PC-3 (cell line): Measurements from ENCODE around the gene KLK4. TPM values are rescaled to one million over a fixed set of nuclear protein-coding genes. Genes with fewer than 3 reads are reported as not detected.

Source experiments
- ATAC-seq: fragments of 200-7000 bp; cut with Tn5 transposase; 2 replicates; pipeline ENCODE4 v1.9.1; 2020; ENCODE audit warnings: mild to moderate bottlenecking, moderate library complexity
- BruUV-seq: library from RNA; stranded (reverse); fragments of 400-500 nt; replicated peaks from 2 replicates; lab custom pipeline; 2021; lab: Mats Ljungman, UMichigan
- CTCF ChIA-PET: fragments of 300-600 bp; sonication (Branson Sonifier 250); formaldehyde crosslinking; loops from one replicate; lab custom pipeline; 2022; ENCODE audit warnings: antibody characterized with exemption; lab: Charles Lee
- POLR2A ChIA-PET: fragments of 300-600 bp; sonication (Branson Sonifier 250); formaldehyde crosslinking; loops from one replicate; lab custom pipeline; 2022; ENCODE audit warnings: antibody characterized with exemption; ENCODE audit not compliant: unreplicated experiment; lab: Charles Lee
- DNase-seq: peaks from one replicate; pipeline ENCODE4 v3.0.0-alpha.2; 2015
- H2AFZ ChIP-seq: fragments of 300-600 bp; sonication (generic); 2 replicates; pipeline ENCODE4 v1.6.0; 2016; ENCODE audit warnings: antibody characterized with exemption, low read length
- H3F3A ChIP-seq: fragments of 300-600 bp; sonication (generic); one replicate; pipeline ENCODE4 v1.6.0; 2017; ENCODE audit warnings: antibody characterized with exemption, low read length, control low read depth, mild to moderate bottlenecking; ENCODE audit not compliant: unreplicated experiment
- H3K27ac ChIP-seq: fragments of 300-600 bp; sonication (generic); 2 replicates; pipeline ENCODE4 v1.5.1; 2016; ENCODE audit warnings: mild to moderate bottlenecking, low read length
- H3K27me3 ChIP-seq: fragments of 300-600 bp; sonication (generic); 2 replicates; pipeline ENCODE4 v1.6.1; 2016; ENCODE audit warnings: low read length, mixed read lengths
- H3K36me3 ChIP-seq: fragments of 300-600 bp; sonication (generic); 2 replicates; pipeline ENCODE4 v1.6.1; 2016; ENCODE audit warnings: low read depth, mixed run types, low read length, mixed read lengths
- H3K4me1 ChIP-seq: fragments of 300-600 bp; sonication (generic); 2 replicates; pipeline ENCODE4 v1.5.1; 2016; ENCODE audit warnings: low read length; ENCODE audit not compliant: insufficient read depth
- H3K4me2 ChIP-seq: fragments of 300-600 bp; sonication (generic); 2 replicates; pipeline ENCODE4 v1.6.0; 2016; ENCODE audit warnings: low read length
- H3K4me3 ChIP-seq: fragments of 300-600 bp; sonication (generic); 2 replicates; pipeline ENCODE4 v1.5.1; 2016; ENCODE audit warnings: mild to moderate bottlenecking, low read length, mixed read lengths
- H3K79me2 ChIP-seq: fragments of 300-600 bp; sonication (generic); 2 replicates; pipeline ENCODE4 v1.6.1; 2017; ENCODE audit warnings: low read length, mixed read lengths
- H3K9ac ChIP-seq: fragments of 300-600 bp; sonication (generic); 2 replicates; pipeline ENCODE4 v1.6.0; 2016; ENCODE audit warnings: mild to moderate bottlenecking, low read length
- H3K9me2 ChIP-seq: fragments of 300-600 bp; sonication (generic); replicated peaks from 2 replicates; pipeline ENCODE4 v1.6.1; 2016; ENCODE audit warnings: mixed run types, low read length, mixed read lengths
- H3K9me3 ChIP-seq: fragments of 300-600 bp; sonication (generic); 2 replicates; pipeline ENCODE4 v1.6.1; 2016; ENCODE audit warnings: low read length, mixed read lengths
- H4K20me1 ChIP-seq: fragments of 300-600 bp; sonication (generic); 2 replicates; pipeline ENCODE4 v1.6.1; 2016; ENCODE audit warnings: low read length, mixed read lengths
- CTCF ChIP-seq: fragments of 300-600 bp; sonication (generic); conservative IDR thresholded peaks from 2 replicates; pipeline ENCODE4 v1.5.1; 2017; ENCODE audit warnings: antibody characterized with exemption, low read depth, mild to moderate bottlenecking, low read length
- EZH2 ChIP-seq: fragments of 300-600 bp; sonication (generic); IDR thresholded peaks from one replicate; pipeline ENCODE4 v1.6.1; 2017; ENCODE audit warnings: antibody characterized with exemption, mild to moderate bottlenecking, low read length; ENCODE audit not compliant: unreplicated experiment
- EZH2phosphoT487 ChIP-seq: fragments of 300-600 bp; sonication (generic); IDR thresholded peaks from 2 replicates; pipeline ENCODE4 v1.6.1; 2018; ENCODE audit warnings: mild to moderate bottlenecking, antibody characterized with exemption, low read length, borderline replicate concordance
- intact Hi-C: fragments of 100-400 bp; cut with micrococcal nuclease; formaldehyde crosslinking; loops from 2 replicates; pipeline ENCODE4 v1.9.0; 2023
- total RNA-seq: library from RNA; depleted of rRNA; stranded (reverse); fragments of >200 nt; gene quantifications from 2 replicates; pipeline ENCODE4 v1.2.3, GENCODE V29; 2014

Gene KLK4
- total RNA-seq, 1 experiment from 2014 or later: not detected

GRCh38 chr19:50890422-50891252 lies 20.6 kb downstream of the KLK4 start:
- Histone ChIP-seq H3K27me3 (peaks cover 9% of the 10 kb centered on the region; the same call in 1 of the 2 replicates), H3K9ac (no peak overlapping the region), H3F3A (peaks cover 8% of the 10 kb centered on the region), H3K27ac (peak overlapping the region; percentile 45), H3K4me2 (peak overlapping the region; percentile 46), H4K20me1 (no peaks in the 10 kb centered on the region), H3K36me3 (no peaks in the 10 kb centered on the region), H3K4me1 (peaks cover 28% of the 10 kb centered on the region), H3K79me2 (no peaks in the 10 kb centered on the region), H3K4me3 (no peak overlapping the region), H2AFZ (no peak overlapping the region), H3K9me2 (no peaks in the 10 kb centered on the region), H3K9me3 (no peaks in the 10 kb centered on the region)
- POLR2A ChIA-PET: no interaction called here
- no TSS peak for BruUV-seq
- intact Hi-C loops: no loop called here
- no peak for TF ChIP-seq EZH2
- no peak for TF ChIP-seq CTCF
- TF ChIP-seq EZH2phosphoT487: no peak
- ATAC-seq (peak; percentile 92), DNase-seq (peak; percentile 92)
- CTCF ChIA-PET: no interaction called here

- H3K9me2 ChIP-seq: no peaks in the 10 kb centered on the region
- ChIA-PET CTCF (interaction anchor here (0.7 kb wide), 1 partner anchor 32 kb away, joined by 3 read pairs; no protein-coding TSS in a partner anchor), POLR2A (no interaction called here)
- H3K27ac ChIP-seq: peak overlapping the region; percentile 45
- H3K4me3 ChIP-seq: no peak overlapping the region
- H3K79me2 ChIP-seq: no peaks in the 10 kb centered on the region
- no peaks in the 10 kb centered on the region for H4K20me1 ChIP-seq
- TF ChIP-seq CTCF (no peak), EZH2phosphoT487 (no peak), EZH2 (no peak)
- peak overlapping the region; percentile 46 for H3K4me2 ChIP-seq
- H3K9me3 ChIP-seq: no peaks in the 10 kb centered on the region
- no peak overlapping the region for H2AFZ ChIP-seq
- peak; percentile 88 for DNase-seq
- H3K4me1 ChIP-seq: peaks cover 31% of the 10 kb centered on the region
- intact Hi-C loops: no loop called here
- H3F3A ChIP-seq: peaks cover 8% of the 10 kb centered on the region
- no peak overlapping the region for H3K9ac ChIP-seq
- no peaks in the 10 kb centered on the region for H3K36me3 ChIP-seq
- H3K27me3 ChIP-seq: peaks cover 11% of the 10 kb centered on the region
- BruUV-seq: no TSS peak
- peak; percentile 64 for ATAC-seq
These were observed 21.6 kb downstream of the KLK4 start for GRCh38 chr19:50889638-50890037.

GRCh38 chr19:50882188-50882587 lies 29.0 kb downstream of the KLK4 start:
- no peak overlapping the region for H2AFZ ChIP-seq
- TF ChIP-seq CTCF (peak; percentile 57), EZH2phosphoT487 (no peak)
- H3K9me2 ChIP-seq: no peaks in the 10 kb centered on the region
- DNase-seq (no peak), ATAC-seq (peak; percentile 37; the same call in 1 of the 2 replicates)
- no peak overlapping the region for H3K4me3 ChIP-seq
- peaks cover 77% of the 10 kb centered on the region for H3K27me3 ChIP-seq
- no peaks in the 10 kb centered on the region for H3K36me3 ChIP-seq
- H3F3A ChIP-seq: no peaks in the 10 kb centered on the region
- BruUV-seq: no TSS peak
- no peak overlapping the region for H3K9ac ChIP-seq
- no peak overlapping the region for H3K27ac ChIP-seq
- 0 out of 2 replicates have a peak, but pooled peaks cover 4% of the 10 kb centered on the region for H3K4me1 ChIP-seq
- CTCF ChIA-PET: interaction anchor here (0.6 kb wide), 1 partner anchor 39 kb away, joined by 3 read pairs; no protein-coding TSS in a partner anchor
- H4K20me1 ChIP-seq: no peaks in the 10 kb centered on the region
- no peaks in the 10 kb centered on the region for H3K79me2 ChIP-seq
- POLR2A ChIA-PET: no interaction called here
- intact Hi-C loops: no loop called here
- H3K4me2 ChIP-seq: no peak overlapping the region
- H3K9me3 ChIP-seq: no peaks in the 10 kb centered on the region
